ENCODE results near the gene TGIF2LX.
"Not testable (repeated sequence)": the region's sequence is repeated elsewhere in the genome, so short reads cannot be mapped to it uniquely, and the experiment has no call there.

TGIF2LX gene

DNA sequence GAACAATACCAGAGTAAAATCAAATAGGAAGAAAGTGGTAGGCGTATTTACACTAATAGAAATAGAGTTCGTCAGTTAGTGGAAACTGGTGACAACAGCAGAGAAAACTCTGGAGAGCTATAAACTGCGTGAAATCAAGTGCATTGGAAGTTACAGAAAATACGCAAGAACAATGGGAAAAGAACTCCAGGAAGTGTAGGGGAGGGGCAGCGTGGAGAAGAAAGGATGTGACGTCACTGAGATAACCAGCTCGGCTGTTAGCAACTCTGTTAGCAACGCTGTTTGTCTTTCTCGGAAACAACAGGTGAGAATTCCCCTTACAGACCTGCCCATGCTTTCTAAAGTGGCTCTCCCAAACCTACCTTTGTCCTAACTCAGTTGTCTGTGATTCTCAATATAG, at the start of gene TGIF2LX:
TGIF2LX (plus strand) TSS at position 244 of the 400 bp plus-strand sequence. CDS start 178 bp downstream, outside the sequence.
- not testable (repeated sequence) for H3K4me3 ChIP-seq, H3K4me2 ChIP-seq, H4K20me1 ChIP-seq, H3K36me3 ChIP-seq, H3K9ac ChIP-seq, H3K9me3 ChIP-seq, H3K27ac ChIP-seq, H3K4me1 ChIP-seq, H3K27me3 ChIP-seq

DNA sequence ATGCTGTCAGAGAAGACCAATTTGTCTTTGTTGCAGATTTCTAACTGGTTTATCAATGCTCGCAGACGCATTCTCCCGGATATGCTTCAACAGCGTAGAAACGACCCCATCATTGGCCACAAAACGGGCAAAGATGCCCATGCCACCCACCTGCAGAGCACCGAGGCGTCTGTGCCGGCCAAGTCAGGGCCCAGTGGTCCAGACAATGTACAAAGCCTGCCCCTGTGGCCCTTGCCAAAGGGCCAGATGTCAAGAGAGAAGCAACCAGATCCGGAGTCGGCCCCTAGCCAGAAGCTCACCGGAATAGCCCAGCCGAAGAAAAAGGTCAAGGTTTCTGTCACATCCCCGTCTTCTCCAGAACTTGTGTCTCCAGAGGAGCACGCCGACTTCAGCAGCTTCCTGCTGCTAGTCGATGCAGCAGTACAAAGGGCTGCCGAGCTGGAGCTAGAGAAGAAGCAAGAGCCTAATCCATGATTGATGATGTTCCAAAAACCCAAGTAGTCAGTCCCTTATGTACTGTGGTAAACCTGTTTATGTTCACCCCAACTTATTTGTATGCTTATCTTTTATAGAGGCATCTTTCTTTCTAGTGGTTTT, 728 bp downstream of the TGIF2LX start:
- H3K27me3 ChIP-seq, H3K27ac ChIP-seq, H3K9me3 ChIP-seq, H3K4me1 ChIP-seq, H3K9ac ChIP-seq, H3K4me3 ChIP-seq, H3K36me3 ChIP-seq, H3K4me2 ChIP-seq, H4K20me1 ChIP-seq: not testable (repeated sequence)

DNA sequence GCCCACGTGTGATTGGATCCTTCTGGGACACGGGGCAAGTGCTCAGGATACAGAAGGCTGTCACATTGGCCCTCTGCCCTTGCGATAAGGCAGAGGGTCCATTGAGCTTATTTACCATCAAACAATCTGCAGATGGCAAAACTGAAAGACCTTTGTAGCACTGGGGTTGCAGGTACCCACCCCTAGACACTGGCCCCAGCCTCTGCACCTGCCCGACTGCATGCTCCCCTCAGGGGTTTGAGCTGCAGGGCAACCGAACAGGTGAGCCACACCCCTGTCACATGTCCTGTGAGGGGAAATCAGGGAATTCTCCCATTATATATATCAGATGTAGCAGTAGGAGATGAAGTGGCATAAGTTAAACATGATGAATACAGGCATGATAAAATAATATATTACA, 21.4 kb downstream of the TGIF2LX start:
- H3K9ac ChIP-seq, H3K27me3 ChIP-seq, H4K20me1 ChIP-seq, H3K4me1 ChIP-seq, H3K27ac ChIP-seq, H3K36me3 ChIP-seq, H3K4me3 ChIP-seq, H3K4me2 ChIP-seq, H3K9me3 ChIP-seq: not testable (repeated sequence)

DNA sequence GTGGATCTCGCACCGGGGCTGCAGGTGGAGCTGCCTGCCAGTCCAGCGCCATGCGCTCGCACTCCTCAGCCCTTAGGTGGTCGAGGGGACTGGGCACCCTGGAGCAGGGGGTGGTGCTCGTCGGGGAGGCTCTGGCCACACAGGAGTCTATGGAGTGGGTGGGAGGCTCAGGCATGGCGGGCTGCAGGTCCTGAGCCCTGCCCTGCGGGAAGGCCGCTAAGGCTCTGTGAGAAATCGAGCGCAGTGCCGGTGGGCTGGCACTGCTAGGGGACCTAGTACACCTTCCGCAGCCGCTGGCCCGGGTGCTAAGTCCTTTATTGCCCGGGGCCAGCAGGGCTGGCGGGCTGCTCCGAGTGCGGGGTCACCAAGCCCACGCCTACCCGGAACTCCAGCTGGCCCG, 43.9 kb downstream of the TGIF2LX start:
- not testable (repeated sequence) for H3K4me2 ChIP-seq, H3K4me3 ChIP-seq, H3K9me3 ChIP-seq, H4K20me1 ChIP-seq, H3K27ac ChIP-seq, H3K4me1 ChIP-seq, H3K27me3 ChIP-seq, H3K36me3 ChIP-seq, H3K9ac ChIP-seq

Data from BLaER1 (cell line).